Prostate gland (tissue), 2 donors: ENCODE data around the gene LBHD2.

Experiments used
- POLR2A ChIP-seq: fragments of 450-650 bp; IDR thresholded peaks from one replicate; pipeline ENCODE4 v1.6.1; 2016; ENCODE audit warnings: antibody characterized with exemption, mild to moderate bottlenecking
- TF ChIP-seq, protein P1 (sequence below), 4 experiments: fragments of 200-600 bp in 2 of 4; fragments of 450-650 bp in 2 of 4; sonication (generic) in 2 of 4; IDR thresholded peaks; 1 replicate in 3 of 4; 2 replicates in 1 of 4; pipeline ENCODE4 v1.5.1; 2016 to 2019; ENCODE audit warnings: antibody characterized with exemption in 4 of 4, mild to moderate bottlenecking in 2 of 4, moderate library complexity in 2 of 4

DNA sequence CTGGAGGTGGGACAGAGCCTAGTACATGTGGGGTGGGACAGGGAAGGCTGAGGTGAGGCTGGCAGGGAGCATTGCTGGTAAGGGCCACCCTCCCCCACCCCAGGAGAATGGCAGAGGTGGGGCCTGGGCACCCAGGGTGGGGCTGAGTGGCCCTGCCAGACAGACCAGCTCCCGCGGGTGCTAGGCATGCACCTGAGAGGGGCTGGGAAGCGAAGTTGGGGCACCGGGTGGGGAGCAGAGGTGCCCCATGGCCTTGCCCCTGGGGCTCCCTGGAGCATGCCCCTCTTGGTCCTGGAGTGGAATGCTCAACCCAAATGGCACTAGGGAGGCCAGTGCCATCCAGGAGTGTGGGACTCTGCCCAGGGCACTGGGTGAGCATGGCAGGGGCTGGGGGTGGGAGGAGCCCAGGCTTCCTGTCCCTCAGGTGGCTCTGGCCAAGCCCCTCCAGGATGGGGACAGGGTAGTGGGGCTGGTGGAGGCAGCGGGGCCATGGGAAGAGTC lies 40.5 kb downstream of the LBHD2 start:
- TF ChIP-seq, protein P1, sequence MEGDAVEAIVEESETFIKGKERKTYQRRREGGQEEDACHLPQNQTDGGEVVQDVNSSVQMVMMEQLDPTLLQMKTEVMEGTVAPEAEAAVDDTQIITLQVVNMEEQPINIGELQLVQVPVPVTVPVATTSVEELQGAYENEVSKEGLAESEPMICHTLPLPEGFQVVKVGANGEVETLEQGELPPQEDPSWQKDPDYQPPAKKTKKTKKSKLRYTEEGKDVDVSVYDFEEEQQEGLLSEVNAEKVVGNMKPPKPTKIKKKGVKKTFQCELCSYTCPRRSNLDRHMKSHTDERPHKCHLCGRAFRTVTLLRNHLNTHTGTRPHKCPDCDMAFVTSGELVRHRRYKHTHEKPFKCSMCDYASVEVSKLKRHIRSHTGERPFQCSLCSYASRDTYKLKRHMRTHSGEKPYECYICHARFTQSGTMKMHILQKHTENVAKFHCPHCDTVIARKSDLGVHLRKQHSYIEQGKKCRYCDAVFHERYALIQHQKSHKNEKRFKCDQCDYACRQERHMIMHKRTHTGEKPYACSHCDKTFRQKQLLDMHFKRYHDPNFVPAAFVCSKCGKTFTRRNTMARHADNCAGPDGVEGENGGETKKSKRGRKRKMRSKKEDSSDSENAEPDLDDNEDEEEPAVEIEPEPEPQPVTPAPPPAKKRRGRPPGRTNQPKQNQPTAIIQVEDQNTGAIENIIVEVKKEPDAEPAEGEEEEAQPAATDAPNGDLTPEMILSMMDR (IDR thresholded peaks at IDR 0.05) = no peak
- no peak for TF ChIP-seq POLR2A
